HepG2 (cell line): ENCODE results near the gene TMEM164. TPM values are rescaled to one million over a fixed set of nuclear protein-coding genes. Genes with fewer than 3 reads are reported as not detected.

Experiments
- EP300 ChIP-seq, 3 experiments: sonication (generic) in 1 of 3; formaldehyde crosslinking in 1 of 3; IDR thresholded peaks; 2 replicates each; pipeline versions ENCODE4 v1.5.1 to v1.6.1; 2011 to 2020; ENCODE audit warnings: low read depth in 2 of 3, low read length in 2 of 3, borderline replicate concordance in 1 of 3, improper control_type of control experiment in 1 of 3, mild to moderate bottlenecking in 1 of 3, missing genetic modification reagents in 1 of 3, moderate library complexity in 1 of 3
- FOXA1 ChIP-seq, 2 experiments: fragments of 450-650 bp in 1 of 2; sonication (generic) in 1 of 2; formaldehyde crosslinking in 1 of 2; IDR thresholded peaks; 2 replicates each; pipeline versions ENCODE4 v1.4.0 to v1.6.1; 2016 to 2020; ENCODE audit warnings: missing genetic modification reagents in 1 of 2
- FOXK1 ChIP-seq: sonication (generic); formaldehyde crosslinking; IDR thresholded peaks from 2 replicates; pipeline ENCODE4 v1.4.0; 2020; ENCODE audit warnings: low read depth, missing genetic modification reagents, borderline replicate concordance
- GTF2F1 ChIP-seq: fragments of 150-350 bp; IDR thresholded peaks from 2 replicates; pipeline ENCODE4 v1.6.1; 2014; ENCODE audit warnings: low read length
- JUN ChIP-seq: sonication (generic); formaldehyde crosslinking; IDR thresholded peaks from 2 replicates; pipeline ENCODE4 v1.4.0; 2020; ENCODE audit warnings: mild to moderate bottlenecking, missing genetic modification reagents
- KDM4B ChIP-seq: sonication (generic); formaldehyde crosslinking; IDR thresholded peaks from 2 replicates; pipeline ENCODE4 v1.4.0; 2020; ENCODE audit warnings: missing genetic modification reagents
- KLF6 ChIP-seq: IDR thresholded peaks from 2 replicates; pipeline ENCODE4 v1.8.0; 2016; ENCODE audit warnings: missing biosample characterization, missing genetic modification reagents
- NR2F2 ChIP-seq: IDR thresholded peaks from 2 replicates; pipeline ENCODE4 v1.6.1; 2012; ENCODE audit warnings: low read depth, inconsistent platforms, borderline replicate concordance
- RBM39 ChIP-seq: fragments of 200-400 bp; formaldehyde crosslinking; IDR thresholded peaks from one replicate; pipeline ENCODE4 v1.6.1; 2018; ENCODE audit warnings: antibody characterized with exemption, mild to moderate bottlenecking, low read depth, low read length; ENCODE audit not compliant: poor library complexity, severe bottlenecking
- YEATS2 ChIP-seq: sonication (generic); formaldehyde crosslinking; IDR thresholded peaks from 2 replicates; pipeline ENCODE4 v1.4.0; 2020; ENCODE audit warnings: missing genetic modification reagents, borderline replicate concordance
- polyA plus RNA-seq, 8 experiments: library from polyadenylated mRNA; depleted of rRNA in 3 of 8; stranded (reverse) in 7 of 8; unstranded in 1 of 8; fragments of >200 nt; fragmentation: Illumina TruSeq in 4 of 8; extraction: Trizol in 4 of 8; gene quantifications; 2 replicates each; pipeline versions ENCODE4 v1.2.1 to v1.2.3, GENCODE V29; 2011 to 2016; ENCODE audit warnings: low read depth in 4 of 8, missing spikeins in 1 of 8, mixed read lengths in 1 of 8; ENCODE audit not compliant: insufficient read depth in 1 of 8
- total RNA-seq, 5 experiments: library from RNA; depleted of rRNA; stranded (reverse); fragments of >200 nt; fragmentation: Illumina TruSeq; extraction: Trizol; gene quantifications; 2 replicates each; pipeline ENCODE4 v1.2.3, GENCODE V29; 2016; ENCODE audit warnings: low read depth in 1 of 5
- TF ChIP-seq, protein P1 (sequence below), 2 experiments: fragments of 450-650 bp in 1 of 2; sonication (generic) in 1 of 2; formaldehyde crosslinking; IDR thresholded peaks; 2 replicates each; pipeline versions ENCODE4 v1.5.0 to v1.8.0; 2020 to 2022; ENCODE audit warnings: mild to moderate bottlenecking in 1 of 2, missing genetic modification reagents in 1 of 2
- TF ChIP-seq, protein P2 (sequence below), 2 experiments: sonication (generic) in 1 of 2; formaldehyde crosslinking in 1 of 2; IDR thresholded peaks; 2 replicates each; pipeline versions ENCODE4 v1.6.1 to v1.9.0; 2014 to 2022; ENCODE audit warnings: antibody characterized with exemption in 1 of 2, borderline replicate concordance in 1 of 2, inconsistent platforms in 1 of 2, low read depth in 1 of 2, missing genetic modification reagents in 1 of 2
- TF ChIP-seq, protein P3 (sequence below): sonication (generic); formaldehyde crosslinking; IDR thresholded peaks from 2 replicates; pipeline ENCODE4 v1.4.0; 2020; ENCODE audit warnings: missing genetic modification reagents, borderline replicate concordance

The TMEM164 gene
- total and polyA plus RNA-seq, 2 of the 13 experiments (the other 11 are each of a cell fraction or from before 2014, with no cell fraction given) = 5.8 to 13.2 TPM

DNA sequence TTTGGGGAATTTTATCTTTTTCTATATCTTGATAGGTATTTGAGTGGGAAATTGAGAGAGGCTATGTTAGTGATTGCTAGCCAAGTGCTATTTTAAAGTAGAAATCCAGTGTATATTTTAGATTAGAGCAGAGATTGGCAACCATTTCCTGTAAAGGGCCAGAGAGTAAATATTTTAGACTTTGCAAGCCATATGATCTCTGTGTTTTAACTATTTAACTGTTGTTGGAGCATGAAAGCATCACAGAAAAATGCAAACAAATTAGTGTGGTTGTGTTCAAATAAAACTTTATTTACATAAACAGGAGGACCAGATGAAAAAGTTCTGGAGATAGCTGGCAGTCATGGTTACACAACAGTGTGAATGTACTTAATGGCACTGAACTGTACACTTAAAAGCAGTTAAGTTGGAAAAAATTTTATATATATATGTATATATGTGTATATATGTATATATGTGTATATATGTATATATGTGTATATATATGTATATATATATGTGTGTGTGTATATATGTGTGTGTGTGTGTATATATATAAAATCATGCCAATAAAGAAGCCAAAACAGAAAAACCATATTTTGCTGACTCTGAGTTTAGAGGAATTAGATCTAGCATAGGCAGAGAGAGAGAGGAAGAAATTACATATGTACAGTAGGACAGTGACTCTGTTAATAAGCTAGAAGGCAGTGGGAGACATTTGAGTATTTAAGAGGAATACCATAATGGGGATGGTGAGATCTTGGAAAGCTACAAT is 83.4 kb downstream of the TMEM164 start (continued):
- TF ChIP-seq FOXA1 (IDR thresholded peaks at IDR 0.05) (no peak), FOXA1 (CRISPR knock-in tag; IDR thresholded peaks at IDR 0.05) (peak; percentile 47; the same call in 1 of the 2 replicates), JUN (CRISPR knock-in tag) (no peak), GTF2F1 (no peak), KDM4B (CRISPR knock-in tag) (no peak), KLF6 (CRISPR knock-in tag) (no peak), RBM39 (no peak), EP300 (IDR thresholded peaks at IDR 0.05; ENCODE audit: low read depth in 2 of 2, low read length in 2 of 2) (peak in 1 of 2 experiments; percentile 51; a peak in 2 of 4 replicates), EP300 (CRISPR knock-in tag; IDR thresholded peaks at IDR 0.05; ENCODE audit: borderline replicate concordance) (no peak), FOXK1 (no peak), YEATS2 (CRISPR knock-in tag) (no peak), NR2F2 (no peak)
- TF ChIP-seq, protein P1, sequence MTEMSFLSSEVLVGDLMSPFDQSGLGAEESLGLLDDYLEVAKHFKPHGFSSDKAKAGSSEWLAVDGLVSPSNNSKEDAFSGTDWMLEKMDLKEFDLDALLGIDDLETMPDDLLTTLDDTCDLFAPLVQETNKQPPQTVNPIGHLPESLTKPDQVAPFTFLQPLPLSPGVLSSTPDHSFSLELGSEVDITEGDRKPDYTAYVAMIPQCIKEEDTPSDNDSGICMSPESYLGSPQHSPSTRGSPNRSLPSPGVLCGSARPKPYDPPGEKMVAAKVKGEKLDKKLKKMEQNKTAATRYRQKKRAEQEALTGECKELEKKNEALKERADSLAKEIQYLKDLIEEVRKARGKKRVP (CRISPR knock-in tag; IDR thresholded peaks at IDR 0.05) = 0 out of 4 replicates have a peak, but pooled peaks of 1 of the 2 experiments have one; percentile 21
- TF ChIP-seq, protein P2, sequence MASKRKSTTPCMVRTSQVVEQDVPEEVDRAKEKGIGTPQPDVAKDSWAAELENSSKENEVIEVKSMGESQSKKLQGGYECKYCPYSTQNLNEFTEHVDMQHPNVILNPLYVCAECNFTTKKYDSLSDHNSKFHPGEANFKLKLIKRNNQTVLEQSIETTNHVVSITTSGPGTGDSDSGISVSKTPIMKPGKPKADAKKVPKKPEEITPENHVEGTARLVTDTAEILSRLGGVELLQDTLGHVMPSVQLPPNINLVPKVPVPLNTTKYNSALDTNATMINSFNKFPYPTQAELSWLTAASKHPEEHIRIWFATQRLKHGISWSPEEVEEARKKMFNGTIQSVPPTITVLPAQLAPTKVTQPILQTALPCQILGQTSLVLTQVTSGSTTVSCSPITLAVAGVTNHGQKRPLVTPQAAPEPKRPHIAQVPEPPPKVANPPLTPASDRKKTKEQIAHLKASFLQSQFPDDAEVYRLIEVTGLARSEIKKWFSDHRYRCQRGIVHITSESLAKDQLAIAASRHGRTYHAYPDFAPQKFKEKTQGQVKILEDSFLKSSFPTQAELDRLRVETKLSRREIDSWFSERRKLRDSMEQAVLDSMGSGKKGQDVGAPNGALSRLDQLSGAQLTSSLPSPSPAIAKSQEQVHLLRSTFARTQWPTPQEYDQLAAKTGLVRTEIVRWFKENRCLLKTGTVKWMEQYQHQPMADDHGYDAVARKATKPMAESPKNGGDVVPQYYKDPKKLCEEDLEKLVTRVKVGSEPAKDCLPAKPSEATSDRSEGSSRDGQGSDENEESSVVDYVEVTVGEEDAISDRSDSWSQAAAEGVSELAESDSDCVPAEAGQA (IDR thresholded peaks at IDR 0.05; ENCODE audit: low read depth) = no peak
- TF ChIP-seq, protein P2 (CRISPR knock-in tag; IDR thresholded peaks at IDR 0.05; ENCODE audit: borderline replicate concordance) = no peak
- TF ChIP-seq, protein P3, sequence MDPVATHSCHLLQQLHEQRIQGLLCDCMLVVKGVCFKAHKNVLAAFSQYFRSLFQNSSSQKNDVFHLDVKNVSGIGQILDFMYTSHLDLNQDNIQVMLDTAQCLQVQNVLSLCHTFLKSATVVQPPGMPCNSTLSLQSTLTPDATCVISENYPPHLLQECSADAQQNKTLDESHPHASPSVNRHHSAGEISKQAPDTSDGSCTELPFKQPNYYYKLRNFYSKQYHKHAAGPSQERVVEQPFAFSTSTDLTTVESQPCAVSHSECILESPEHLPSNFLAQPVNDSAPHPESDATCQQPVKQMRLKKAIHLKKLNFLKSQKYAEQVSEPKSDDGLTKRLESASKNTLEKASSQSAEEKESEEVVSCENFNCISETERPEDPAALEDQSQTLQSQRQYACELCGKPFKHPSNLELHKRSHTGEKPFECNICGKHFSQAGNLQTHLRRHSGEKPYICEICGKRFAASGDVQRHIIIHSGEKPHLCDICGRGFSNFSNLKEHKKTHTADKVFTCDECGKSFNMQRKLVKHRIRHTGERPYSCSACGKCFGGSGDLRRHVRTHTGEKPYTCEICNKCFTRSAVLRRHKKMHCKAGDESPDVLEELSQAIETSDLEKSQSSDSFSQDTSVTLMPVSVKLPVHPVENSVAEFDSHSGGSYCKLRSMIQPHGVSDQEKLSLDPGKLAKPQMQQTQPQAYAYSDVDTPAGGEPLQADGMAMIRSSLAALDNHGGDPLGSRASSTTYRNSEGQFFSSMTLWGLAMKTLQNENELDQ (CRISPR knock-in tag) = no peak
